ENCODE results near the gene THAP7.
A peak's percentile ranks its signal among the peaks of the same experiment; 100 is the strongest.

Gene THAP7

DNA sequence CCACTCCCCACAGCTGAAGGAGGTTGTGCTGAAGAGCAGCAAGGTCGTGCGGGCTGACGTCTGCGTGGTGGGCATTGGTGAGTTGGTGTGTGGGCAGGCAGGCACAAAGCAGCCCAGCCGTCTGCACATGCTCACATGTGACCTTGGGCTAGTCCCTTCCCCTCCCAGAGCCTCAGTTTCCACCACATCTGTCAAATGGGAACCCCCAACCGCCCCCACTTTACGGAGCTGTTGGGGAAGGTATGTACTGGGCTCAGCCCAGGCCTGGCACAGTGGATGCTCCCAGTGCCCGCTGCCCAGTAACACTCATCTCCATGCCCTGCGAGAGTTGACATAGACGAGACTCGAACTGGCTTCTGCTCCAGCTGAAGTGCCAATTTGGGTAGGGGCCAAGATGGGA is 24.9 kb downstream of the THAP7 start:
- DNase-seq: no peak

DNA sequence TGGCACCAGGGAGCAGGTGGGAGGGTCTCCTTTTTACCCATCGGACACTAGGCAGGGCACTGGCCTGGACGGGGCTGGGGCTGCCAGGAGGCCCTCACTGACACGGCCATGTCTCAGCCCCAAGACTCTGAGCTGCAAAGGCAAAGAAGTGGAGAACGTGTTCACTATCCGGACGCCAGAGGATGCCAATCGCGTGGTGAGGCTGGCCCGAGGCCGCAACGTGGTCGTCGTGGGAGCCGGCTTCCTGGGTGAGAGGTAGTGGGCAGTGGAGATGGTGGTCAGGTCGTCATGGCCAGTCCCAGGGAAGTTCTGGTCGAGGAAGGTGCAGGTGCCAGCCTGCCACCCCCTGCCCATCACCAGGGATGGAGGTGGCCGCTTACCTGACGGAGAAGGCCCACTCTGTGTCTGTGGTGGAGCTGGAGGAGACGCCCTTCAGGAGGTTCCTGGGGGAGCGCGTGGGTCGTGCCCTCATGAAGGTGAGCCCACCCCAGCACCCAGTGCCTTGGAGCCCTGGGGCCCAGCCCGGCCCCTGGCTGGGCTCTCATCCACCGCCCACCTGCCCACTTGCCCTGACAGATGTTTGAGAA is 25.5 kb downstream of the THAP7 start:
- DNase-seq: no peak

DNA sequence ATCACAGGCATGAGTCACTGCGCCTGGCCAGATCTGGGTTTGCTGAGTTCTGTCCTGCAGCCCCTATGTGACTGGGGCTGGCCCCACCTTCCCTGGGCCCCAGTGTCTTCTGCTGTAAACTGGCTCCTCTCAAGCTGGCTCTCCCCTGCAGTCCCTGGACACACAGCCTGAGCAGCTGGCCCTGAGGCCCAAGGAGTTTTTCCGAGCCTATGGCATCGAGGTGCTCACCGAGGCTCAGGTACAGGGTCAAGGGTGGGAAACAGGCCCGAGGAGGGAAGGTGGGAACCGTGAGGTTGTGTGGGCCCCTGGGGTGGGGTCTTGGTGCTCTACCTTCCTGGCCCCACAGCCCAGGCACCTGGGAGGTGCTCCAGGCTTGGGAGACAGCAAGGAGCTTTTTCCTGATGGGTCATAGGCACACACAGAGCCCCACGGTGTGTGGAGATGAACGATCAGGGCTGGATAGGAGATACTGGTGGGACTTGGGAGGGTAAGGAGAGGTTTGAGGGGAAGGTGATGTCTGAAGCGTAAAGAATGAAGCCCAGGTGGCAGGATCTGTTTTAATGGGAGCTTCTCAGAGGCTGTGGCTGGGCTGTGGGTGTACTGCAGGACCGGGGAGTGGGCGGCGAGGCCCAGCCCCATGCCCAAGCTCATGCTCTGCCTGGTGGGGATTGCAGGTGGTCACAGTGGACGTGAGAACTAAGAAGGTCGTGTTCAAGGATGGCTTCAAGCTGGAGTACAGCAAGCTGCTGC is 26.2 kb downstream of the THAP7 start:
- no peak for DNase-seq

DNA sequence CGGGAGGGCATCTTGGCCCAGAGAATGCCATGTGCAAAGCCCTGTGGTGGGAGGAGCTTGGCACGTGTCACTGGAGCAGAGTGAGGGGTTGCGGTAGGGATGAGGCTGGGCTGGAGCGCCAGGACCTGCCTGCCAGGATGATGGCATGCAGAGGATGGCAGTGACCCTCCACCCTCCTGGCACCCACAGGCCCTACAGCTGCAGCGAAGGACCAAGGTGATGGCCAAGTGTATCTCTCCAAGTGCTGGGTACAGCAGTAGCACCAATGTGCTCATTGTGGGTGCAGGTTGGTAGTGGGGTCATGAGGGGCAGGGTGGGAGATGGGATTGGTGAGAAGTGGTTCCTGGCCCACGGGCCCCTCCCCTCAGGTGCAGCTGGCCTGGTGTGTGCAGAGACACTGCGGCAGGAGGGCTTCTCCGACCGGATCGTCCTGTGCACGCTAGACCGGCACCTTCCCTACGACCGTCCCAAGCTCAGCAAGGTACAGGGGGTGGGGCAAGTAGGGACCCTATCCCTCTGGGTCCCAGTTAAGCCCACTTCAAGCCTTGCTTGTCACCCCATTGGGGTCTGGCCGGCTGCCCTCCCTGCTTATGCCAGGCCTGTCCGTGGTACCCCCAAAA is 27.5 kb downstream of the THAP7 start:
- no peak for DNase-seq

DNA sequence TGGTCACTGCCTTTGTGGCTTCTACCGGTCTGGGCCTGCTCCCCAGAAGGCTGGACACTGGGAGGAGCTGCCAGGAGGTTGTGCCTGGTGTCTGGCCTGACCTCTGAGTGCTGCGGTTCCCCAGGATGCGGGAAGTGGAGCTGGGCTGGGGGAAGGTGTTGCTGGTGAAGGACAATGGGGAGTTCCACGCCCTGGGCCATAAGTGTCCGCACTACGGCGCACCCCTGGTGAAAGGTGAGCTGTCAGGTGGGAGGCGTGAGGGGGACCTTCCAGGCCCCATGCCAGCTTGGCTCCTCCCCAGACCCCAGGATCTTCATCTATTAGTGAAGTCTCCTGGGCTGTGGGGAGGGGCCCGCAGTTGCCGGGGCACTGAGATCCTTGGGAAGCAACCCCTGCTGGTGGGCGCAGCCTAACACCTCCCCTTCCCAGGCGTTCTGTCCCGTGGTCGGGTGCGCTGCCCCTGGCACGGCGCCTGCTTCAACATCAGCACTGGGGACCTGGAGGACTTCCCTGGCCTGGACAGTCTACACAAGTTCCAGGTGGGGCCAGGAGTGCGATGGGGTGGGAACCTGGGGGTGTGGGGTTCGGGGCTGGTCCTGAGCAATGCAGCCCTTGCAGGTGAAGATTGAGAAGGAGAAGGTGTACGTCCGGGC is 28.2 kb downstream of the THAP7 start:
- DNase-seq: no peak

DNA sequence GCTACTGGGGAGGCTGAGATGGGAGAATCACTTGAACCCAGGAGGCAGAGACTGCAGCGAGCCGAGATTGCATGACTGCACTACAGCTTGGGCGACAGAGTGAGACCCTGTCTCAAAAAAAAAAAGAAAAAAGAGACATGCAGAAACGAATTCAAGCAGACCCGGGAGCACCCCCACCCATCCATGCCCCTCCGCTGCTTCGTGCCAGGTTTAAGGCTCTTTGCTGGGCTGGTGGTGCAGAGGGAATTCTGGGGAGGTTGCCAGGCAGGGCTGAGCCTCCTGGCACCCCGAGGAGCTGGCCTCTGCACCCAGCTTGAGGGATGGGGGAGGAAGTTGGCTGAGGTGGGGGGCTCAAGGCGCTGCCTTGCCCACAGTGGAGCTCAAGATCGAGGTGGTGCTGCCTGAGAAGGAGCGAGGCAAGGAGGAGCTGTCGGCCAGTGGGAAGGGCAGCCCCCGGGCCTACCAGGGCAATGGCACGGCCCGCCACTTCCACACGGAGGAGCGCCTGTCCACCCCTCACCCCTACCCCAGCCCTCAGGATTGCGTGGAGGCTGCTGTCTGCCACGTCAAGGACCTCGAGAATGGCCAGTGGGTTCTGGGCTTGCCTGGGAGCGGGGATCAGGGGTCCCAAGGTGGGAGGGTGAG is 28.9 kb downstream of the THAP7 start:
- no peak for DNase-seq

DNA sequence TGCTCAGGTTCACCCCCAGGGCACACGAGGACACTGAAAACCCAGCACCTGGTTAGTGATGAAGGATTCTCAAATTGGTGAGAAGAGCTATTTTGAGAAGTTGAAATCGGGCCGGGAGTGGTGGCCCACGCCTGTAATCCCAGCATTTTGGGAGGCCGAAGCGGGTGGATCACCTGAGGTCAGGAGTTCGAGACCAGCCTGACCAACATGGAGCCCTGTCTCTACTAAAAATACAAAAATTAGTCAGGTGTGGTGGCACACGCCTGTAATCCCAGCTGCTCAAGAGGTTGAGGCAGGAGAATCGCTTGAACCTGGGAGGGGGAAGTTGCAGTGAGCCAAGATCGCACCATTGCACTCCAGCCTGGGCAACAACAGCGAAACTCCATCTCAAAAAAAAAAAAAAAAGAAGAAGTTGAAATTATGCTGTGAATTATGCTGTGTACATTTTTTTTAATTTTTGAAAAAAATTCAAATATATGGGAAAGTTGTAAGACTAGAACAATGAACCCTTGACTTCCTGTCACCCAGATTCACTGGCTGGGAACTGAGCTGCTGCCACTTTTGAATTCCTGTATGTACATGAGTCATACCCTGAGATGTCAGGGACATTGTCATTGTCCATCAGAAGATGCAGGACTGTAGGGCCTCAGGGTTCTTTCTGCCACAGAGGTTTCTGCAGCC is 29.8 kb downstream of the THAP7 start:
- peak in 1 of 2 donors; percentile 39 for DNase-seq

DNA sequence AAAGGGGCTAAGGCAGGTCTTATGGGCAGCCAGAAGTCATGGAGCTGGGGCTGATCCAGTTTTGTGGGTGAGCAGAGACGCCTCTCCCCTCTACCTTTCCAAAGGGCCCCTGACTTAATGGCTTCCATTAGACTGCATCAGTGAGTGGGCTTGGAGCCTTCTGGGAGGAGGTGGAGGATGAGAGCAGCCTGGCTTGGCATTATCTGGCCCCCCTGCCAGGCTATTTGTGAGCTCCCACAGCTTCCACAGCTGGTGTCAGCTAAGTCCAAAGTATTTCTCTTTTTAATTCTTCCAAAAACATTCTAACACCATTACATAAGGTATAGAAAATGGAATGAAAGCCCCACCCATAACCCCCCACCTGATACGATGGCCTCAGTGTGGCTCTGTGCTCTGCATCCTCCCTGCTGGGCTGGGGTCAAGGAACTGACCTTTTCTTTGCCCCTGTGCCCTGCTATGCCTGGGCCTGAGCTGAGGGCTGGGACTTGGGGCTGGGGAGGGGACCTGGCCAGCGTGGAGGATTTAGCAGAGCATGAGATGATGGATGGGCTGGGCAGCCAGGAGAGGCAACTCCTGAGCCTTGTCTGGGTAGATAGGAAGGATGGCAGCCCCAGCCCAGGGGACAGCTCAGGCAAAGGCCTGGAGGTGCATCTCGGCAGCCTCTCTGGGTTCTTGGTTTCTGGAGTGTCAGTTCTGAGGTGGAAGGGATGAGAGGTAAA is 30.8 kb downstream of the THAP7 start:
- DNase-seq: no peak

DNA sequence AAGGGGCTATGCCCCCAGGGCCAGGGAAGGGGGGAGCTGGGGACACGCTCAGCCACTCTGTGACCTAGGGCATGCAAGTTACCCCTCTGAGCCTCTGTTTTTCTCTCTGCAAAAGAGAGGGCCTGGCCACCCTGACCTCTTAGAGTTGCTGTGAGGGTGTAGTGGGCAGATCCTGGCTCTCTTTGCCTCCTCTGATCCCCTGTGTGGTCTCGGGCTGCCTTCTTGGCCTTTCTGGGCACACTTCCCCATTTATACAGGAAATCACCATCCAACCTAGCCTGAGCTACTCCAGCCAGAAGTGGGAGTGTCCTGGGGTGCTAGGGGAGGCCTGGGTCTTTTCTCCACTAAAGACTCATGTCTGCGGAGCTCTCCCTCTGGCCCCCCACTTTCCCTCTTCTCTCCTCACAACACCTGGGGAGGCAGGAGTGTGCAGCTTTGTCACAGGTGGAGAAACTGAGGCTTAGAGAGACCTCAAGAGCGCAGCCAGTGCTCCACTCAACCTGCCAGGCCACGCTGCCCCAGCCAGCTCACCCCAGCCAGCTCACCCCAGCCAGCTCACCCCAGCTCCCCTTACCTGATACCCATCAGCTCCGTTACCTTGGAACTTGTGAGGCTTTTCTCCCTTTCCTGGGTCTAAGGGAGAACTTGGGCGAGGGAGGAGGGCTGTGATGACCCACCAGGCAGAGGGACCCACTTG is 33.5 kb downstream of the THAP7 start:
- DNase-seq: peak in 1 of 2 donors; percentile 28

DNA sequence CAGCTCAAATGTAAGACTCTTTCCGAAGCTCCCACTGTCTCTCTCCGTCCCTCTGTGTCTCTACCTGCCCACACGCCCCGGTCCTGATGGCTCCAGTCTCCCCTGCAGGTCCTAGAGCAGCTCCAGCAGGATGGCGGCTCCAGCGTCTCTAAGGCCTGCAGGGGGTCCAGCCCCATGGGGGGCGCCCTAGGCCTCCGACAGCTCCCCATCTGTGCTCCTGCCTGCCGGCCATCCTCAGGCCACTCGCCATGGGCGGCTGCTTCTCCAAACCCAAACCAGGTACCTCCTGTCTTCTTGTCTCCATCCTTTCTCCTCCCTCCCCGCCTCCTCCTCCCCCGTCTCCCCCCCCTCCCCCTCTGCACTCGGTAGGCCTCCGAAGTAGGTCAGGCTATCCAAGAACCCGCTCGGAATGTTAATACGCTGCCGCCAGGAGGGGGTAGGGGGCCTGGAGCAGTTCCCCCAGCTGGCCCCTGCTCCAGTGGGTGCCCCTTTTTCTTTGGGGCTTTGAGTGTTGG is 34.2 kb downstream of the THAP7 start:
- no peak for DNase-seq

DNA sequence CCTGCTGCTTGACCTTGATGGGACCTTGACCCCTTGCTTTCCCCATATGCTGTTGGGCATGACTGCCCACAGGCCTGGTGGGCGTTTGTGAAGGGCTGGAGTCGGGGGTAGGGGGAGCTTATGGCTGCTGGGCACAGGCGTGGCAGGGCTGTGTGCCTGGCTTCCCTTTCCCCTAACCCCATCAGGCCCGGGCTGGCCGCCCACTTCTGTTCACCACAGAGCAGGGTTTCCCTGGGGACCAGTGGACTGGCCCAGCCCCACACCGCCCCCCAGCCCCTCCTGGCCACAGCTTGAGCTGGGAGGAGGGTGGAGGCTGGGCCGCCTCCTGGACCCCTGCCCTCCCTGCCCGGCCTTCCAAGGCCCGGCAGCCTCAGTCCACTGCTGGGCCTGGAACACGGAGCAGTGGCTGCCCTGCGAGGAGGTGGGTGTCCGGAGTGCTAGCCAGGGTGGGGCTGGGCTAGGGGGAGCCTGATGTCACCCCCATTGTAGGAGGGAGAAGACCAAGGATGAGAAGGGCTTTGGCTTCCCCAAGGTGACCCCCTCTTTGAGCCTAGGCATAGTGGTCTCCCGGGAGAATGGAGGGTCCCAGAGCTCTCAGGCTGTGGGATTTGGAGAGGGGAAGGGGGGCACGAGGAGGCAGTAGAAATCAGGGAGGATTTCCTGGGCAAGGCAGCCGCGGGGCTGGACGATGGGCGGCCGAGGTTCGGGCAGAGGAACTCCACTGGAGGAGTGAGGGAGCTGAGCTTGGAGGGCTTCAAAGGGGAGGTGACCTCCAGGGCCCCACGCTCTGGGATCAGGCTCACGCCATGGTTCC is 34.8 kb downstream of the THAP7 start, which contains the start of gene AIFM3:
Gene AIFM3 (plus strand): TSS at position 373 of the 814 bp plus-strand sequence. CDS start 690 bp downstream, outside the sequence.
- DNase-seq: no peak

DNA sequence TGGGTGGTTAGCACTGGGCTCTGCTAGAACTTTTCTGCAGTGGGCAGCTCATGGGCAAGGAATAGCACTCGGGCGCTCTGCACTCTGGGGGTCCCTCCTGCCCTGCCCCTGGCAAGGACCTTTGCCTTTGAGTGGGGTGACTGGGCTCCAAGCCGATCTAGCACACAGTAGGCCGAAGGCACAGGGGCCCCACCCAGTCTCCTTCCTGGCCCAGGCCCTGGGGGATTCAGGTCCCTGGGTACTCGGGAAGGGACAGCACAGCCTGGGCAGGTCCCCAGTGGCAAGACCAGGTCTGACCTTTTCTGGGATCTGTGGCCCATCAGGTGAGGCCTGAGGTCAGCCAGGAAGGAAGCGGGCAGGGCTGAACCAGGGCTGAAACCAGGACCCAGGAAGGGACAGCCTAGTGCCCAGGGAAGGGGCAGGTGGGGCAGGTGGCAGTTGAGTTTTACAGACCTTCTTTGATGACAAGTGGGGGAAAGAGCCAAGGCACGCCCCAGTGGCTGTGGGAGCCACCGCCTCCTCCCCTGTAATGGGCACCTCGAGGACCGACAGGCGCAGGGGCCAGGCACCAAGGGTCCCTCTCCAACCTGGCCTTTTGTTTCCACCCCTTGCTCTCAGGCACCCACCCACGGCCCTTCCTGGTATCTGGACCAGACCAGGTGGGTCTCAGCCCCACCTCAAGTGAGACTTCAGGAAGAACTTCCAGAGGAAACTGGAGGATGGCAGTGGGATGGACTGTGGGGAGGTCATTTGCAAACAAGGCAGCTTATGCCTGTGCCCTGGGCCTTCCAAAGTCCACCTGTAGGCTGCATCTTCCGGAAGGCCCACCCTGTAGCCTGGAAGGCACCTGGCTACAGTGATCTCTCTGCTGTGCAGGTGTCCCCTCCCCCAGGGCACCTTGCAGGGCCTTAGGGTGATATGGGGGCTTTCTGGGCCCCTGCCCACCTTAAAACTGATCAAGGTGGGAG is 35.7 kb downstream of the THAP7 start:
- no peak for DNase-seq

DNA sequence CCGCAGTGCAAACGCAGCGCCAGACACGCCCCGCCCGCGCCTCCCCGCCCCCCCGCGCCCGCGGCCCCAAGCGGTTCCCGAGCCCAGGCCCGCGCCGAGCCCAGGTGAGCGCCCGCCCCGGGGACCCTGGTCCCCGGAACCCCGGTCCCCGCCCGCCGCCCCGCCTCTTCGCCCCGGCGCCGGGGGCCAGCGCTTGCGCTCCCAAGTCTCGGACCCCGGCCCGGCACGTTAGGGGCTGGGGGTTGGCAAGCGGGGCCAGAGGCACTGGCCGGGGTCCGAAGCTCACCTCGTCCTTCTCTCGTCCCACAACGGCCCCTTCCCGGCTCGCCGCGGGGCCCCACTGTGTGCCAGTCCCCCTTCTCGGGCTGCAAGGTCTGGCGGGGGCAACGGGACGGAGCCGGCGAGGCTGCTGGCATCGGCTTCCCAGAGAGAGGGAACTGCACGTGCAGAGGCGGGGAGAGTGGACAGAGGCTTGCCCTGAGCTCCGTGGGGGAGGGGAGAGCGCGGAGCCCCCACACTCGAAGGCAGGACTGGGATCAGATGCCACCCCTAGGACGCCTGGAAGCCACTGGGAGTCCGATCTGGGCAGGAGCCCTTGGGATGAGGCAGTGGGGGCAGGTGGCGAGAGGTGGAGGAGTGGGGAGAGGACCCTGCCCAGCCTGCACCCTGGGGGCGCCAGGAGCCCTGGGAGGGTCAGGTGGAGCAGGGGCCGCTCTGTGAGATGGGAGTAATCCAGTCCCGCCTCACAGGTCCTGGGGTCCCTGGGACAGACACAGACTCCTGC is 36.6 kb downstream of the THAP7 start:
- DNase-seq: no peak

DNA sequence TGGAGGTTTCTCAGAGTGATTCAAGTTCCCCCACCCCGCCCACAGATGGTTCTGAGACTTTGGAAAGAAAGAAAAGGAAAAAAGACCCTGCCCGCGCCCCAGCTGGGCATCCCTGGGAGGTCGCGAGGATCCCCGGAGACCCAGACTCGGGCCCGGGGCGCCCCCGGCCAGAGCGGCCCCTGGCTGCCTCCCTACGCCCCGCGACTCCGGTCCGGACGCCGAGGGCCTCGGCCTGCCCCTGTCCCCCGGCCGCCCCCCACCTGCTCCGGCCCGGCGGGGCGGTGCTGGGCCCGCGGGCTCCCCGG is 37.2 kb downstream of the THAP7 start:
- no peak for DNase-seq

DNA sequence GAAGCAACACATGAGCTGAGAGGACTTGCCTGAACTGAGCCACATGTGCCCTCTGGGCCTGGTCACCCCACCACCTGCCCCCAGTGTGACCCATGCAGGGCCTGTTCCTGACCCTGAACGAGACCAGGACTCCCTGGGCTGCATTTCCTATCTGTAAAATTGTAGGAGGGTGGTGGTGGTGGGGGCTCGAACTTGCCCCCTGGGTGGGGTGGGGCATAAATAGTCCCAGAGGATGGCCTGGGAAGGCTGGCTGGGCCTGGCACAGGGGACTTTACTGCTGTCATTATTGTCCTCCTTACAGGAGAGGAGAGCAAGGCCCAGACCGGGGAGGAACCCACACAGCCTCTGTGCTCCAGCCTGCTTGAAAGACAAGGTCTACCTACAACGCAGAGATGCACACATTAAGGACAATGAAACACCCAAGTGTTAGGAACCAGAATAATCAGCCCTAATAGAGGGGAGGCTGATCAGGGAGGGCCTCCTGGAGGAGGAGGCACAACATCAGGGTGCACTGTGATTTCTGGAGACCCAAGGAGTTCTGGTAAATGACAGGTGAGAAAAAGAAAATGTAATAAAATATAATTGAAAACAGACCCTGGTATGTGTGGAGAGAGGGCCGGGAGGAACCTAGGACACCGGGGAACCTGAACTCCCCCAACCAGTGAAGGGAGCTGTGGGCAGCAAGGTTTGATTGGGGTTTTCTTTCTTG is 37.7 kb downstream of the THAP7 start:
- no peak for DNase-seq

DNA sequence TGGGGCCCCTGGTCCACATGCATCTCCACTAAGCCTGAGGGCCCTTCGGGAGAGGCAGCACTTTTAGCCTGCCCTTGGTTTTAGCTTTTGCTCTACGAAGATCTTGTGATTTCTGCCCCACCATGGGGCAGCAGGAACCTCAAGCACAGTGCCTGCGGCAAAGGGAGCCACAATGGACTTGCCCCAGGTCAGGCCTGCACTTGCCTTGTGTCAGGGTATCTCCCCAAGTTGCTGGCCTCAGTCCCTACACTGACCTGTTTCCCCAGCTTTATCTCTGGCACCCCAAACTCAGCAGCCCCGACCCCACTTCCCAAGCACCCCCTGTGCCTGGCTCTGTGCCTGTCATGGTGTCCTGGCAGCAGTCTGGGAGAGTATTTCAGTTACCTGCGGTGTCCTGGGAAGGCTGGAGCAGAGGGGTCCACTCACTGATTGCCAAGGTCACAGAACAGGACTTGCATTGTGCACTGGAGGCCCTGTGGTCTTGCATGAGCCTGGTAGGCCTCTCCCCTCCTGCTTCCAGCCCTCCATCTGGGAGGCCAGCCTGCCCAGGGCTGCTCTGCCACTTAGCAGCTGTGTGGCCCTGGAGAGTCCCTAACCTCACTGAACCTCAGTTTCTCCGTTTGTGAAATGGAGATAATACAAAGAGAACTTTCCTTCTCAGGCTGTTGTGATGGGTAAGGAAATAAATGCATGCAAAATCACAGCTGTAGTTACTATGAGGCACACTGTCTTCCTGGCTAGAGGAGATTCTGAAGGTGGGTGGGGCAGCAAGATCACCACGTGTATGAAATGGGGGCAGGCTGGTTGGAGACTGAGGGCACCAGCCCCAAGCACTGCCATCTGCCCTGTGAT is 38.5 kb downstream of the THAP7 start:
- DNase-seq: no peak

Measured in CD4-positive, alpha-beta T cell treated with Interferon alpha-2 for 1 hour (primary cell).